ENCODE data around the gene ELF4. TPM values are rescaled to one million over a fixed set of nuclear protein-coding genes. Genes with fewer than 3 reads are reported as not detected.

ELF4 gene
- total RNA-seq, 4 donors from 2014 or later: 8.2 to 11.7 (median 10.2) TPM

GRCh38 chrX:130048686-130049222, 61.5 kb downstream of the ELF4 start:
- H3K27me3 ChIP-seq: no peaks in the 10 kb centered on the region
- no peaks in the 10 kb centered on the region for H3K4me1 ChIP-seq

GRCh38 chrX:130047416-130047815, 62.9 kb downstream of the ELF4 start:
- Histone ChIP-seq H3K4me1 (no peaks in the 10 kb centered on the region), H3K36me3 (peaks cover 0 to 78% (median 0%) of the 10 kb centered on the region in 3 donors), H3K9me3 (no peaks in the 10 kb centered on the region), H3K27me3 (no peaks in the 10 kb centered on the region), H3K4me3 (no peak overlapping the region), H3K27ac (no peak overlapping the region)
- WGBS, 2 donors: 80 to 91% methylated on average over 5 of the region's 5 CpGs
- no peak for DNase-seq (ENCODE audit: low spot score in 2 of 2)
- TF ChIP-seq EP300 (IDR thresholded peaks at IDR 0.05) (no peak), POLR2A (IDR thresholded peaks at IDR 0.05) (no peak), CTCF (IDR thresholded peaks at IDR 0.05) (no peak)

More at GRCh38 chrX:130048686-130049222, 61.5 kb downstream of the ELF4 start:
- no peak for TF ChIP-seq CTCF (IDR thresholded peaks at IDR 0.05)
- TF ChIP-seq POLR2A (IDR thresholded peaks at IDR 0.05): no peak
- no peak for TF ChIP-seq EP300 (IDR thresholded peaks at IDR 0.05)
- Histone ChIP-seq H3K27ac (no peak overlapping the region), H3K36me3 (peaks cover 0 to 84% (median 0%) of the 10 kb centered on the region in 3 donors), H3K4me3 (no peak overlapping the region), H3K9me3 (no peaks in the 10 kb centered on the region)
- DNase-seq (ENCODE audit: low spot score in 2 of 2): no peak
- 84 to 97% methylated on average over 4 of the region's 4 CpGs for WGBS, 2 donors

GRCh38 chrX:130039847-130040246, 70.5 kb downstream of the ELF4 start:
- no peaks in the 10 kb centered on the region for H3K9me3 ChIP-seq
- peaks cover 0 to 84% (median 0%) of the 10 kb centered on the region in 3 donors for H3K36me3 ChIP-seq
- H3K4me3 ChIP-seq: no peak overlapping the region
- H3K27ac ChIP-seq: no peak overlapping the region
- no peak for DNase-seq (ENCODE audit: low spot score in 2 of 2)
- TF ChIP-seq EP300 (IDR thresholded peaks at IDR 0.05) (no peak), POLR2A (IDR thresholded peaks at IDR 0.05) (no peak), CTCF (IDR thresholded peaks at IDR 0.05) (no peak)
- 59% methylated on average over 2 of the region's 2 CpGs; no CpG with 5 or more reads in 1 of the 2 donors for WGBS, 2 donors
- H3K27me3 ChIP-seq: no peaks in the 10 kb centered on the region
- no peaks in the 10 kb centered on the region for H3K4me1 ChIP-seq

- Histone ChIP-seq H3K4me3 (no peak overlapping the region), H3K9me3 (no peaks in the 10 kb centered on the region), H3K27me3 (no peaks in the 10 kb centered on the region), H3K4me1 (no peaks in the 10 kb centered on the region), H3K27ac (no peak overlapping the region), H3K36me3 (peaks cover 0 to 88% (median 0%) of the 10 kb centered on the region in 3 donors)
- no peak for TF ChIP-seq CTCF (IDR thresholded peaks at IDR 0.05)
- TF ChIP-seq EP300 (IDR thresholded peaks at IDR 0.05): no peak
- no peak for TF ChIP-seq POLR2A (IDR thresholded peaks at IDR 0.05)
- no peak for DNase-seq (ENCODE audit: low spot score in 2 of 2)
- 69 to 82% methylated on average over 7 of the region's 7 CpGs for WGBS, 2 donors
Measured at GRCh38 chrX:130034178-130034577, 76.1 kb downstream of the ELF4 start.

GRCh38 chrX:130032552-130032951, 77.7 kb downstream of the ELF4 start:
- Histone ChIP-seq H3K36me3 (peaks cover 0 to 74% (median 0%) of the 10 kb centered on the region in 3 donors), H3K4me1 (no peaks in the 10 kb centered on the region), H3K9me3 (no peaks in the 10 kb centered on the region), H3K4me3 (no peak overlapping the region), H3K27me3 (no peaks in the 10 kb centered on the region), H3K27ac (no peak overlapping the region)
- 68 to 92% methylated on average over 3 of the region's 3 CpGs for WGBS, 2 donors
- no peak for DNase-seq (ENCODE audit: low spot score in 2 of 2)
- TF ChIP-seq POLR2A (IDR thresholded peaks at IDR 0.05) (no peak), CTCF (IDR thresholded peaks at IDR 0.05) (no peak), EP300 (IDR thresholded peaks at IDR 0.05) (no peak)
